ENCODE data around the gene METTL25.
A peak's percentile ranks its signal among the peaks of the same experiment; 100 is the strongest.

METTL25 gene

DNA sequence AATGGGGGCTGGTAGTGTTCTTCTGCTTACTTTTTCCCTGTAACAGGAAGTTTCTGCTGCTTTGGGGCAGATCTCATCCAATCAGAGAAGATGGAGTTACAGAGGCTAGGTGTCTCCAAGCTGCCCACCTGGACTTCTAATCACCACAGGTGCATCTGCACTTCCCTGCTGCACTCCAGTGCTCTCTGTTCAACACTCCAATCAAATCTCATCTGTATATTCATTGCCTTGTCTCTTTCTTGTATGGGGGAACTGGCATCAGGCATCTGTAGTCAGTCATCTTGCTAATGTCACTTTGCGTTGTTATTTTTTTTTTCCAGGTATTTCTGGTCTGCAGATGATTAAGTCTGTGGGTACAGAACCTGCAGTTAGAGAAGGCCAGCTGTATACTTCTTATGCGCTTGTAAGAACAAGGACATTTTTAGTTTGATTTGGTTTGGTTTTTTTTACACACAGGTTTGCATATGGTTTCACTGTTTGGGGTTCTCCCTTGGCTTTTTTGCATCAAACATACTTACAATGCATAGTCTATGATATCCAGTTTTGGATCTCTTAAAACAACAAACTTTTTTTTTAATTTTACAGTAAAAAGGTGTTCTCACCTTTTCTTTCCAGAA, 116.0 kb downstream of the METTL25 start:
- DNase-seq, result no peak

DNA sequence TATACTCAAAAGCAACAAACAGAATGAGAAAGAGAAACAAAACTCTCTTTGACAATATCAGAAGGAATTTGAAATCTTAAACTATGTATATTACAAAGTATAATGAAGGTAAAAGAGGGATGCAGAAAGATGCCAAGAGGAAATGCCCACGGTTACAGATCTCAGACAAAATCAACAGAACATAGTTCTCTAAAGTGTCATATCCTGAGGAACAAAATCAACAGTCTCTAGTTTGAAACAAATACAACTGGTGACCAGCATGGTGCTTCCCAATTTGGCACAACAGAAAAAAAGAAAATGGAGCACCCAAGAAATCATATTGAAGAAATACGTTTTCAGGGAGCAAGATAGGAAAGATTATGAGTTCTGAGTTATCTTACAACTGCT, 116.5 kb downstream of the METTL25 start:
- no peak for DNase-seq

DNA sequence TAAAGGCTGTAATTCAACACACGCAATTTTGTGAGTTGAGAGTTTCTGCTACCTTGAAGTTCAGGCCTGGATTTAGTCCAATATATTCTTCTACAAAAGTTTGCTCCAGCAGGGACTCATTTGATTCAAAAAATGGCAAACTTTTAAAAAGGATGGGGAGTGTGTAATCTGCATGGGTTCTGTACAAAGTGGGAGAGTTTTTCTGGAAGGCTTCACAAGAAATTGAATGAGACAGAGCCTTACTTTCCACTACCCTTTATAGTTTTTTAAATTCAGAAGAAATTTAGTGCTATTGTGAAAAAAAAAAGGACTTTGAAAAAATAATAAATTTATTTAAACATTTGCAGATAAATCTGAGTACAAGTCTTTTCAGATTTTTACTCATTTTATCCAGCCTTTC, 116.9 kb downstream of the METTL25 start:
- DNase-seq, result no peak

DNA sequence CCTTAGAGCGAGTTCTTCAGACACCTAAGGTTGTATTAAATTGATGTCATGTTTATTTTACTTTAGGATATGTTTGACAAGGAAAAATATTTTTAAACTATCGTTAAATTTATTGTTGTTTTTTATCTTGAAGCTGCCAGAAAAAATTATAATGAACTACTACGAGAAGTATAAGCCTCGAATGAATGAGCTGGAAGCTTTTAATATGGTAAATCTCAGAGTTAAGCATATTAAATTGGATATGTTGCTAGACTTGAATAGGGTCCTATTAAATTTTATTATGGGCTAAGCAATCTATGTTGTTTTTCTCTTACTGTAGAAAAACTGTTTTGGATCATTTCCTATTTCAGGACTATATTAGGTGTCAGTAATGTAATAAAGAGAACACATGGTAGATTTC, 118.2 kb downstream of the METTL25 start:
- DNase-seq, result no peak

DNA sequence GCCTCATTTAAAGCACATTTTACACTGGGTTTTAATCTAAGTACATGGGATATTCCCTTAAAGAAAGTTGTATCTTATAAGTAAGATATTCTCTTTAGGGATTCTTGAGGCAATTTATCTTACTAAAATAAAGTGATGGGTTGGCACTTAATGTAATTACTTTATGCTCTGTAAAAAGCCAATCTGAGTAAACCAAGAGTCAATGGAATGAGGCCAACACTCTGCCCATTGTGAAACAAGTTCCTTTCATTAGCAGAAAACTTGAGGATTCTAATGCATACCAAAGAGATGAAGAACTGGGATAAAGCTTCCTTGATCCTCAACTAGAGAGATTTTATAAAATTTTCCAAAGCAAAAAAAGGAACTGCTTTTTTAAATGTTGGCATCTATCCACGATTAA, 121.2 kb downstream of the METTL25 start:
- DNase-seq, result no peak

DNA sequence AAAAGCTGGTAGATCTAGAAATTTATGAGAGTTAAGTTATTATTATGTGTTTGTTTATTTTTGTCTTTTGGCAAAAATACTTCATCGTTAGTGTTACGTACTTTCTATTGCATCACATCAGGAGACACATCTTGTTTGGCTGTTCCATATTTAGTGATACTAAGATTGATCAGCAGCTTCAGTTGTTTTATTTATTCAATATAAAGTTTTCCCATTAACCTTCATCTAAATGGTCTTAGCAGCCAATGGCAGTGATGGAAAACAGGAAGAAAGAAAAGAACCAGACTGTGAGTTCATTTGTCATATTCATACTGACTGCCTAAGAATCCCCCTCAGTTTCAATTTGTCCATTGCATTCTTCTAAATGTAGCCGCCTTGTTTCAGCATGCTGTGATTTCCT, 122.3 kb downstream of the METTL25 start:
- no peak for DNase-seq

DNA sequence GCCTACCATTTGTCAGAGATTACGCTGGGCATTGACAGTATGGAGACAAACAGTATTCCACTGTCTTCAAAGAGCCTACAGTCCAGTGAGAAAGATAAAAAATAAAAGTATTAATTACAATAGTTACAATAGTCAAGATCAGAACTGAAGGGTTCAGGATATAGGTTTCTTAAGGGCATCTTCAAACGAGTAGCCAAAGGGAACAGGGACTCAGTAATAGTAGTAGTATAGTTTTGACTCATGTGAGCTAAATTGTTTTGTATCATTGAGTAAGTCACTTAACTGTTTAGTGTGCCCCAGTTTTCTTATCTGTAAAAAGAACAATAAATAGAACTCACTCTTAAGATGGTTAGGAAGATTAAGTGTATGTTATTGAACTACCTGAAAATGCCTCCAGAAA, 123.6 kb downstream of the METTL25 start:
- DNase-seq, result no peak

DNA sequence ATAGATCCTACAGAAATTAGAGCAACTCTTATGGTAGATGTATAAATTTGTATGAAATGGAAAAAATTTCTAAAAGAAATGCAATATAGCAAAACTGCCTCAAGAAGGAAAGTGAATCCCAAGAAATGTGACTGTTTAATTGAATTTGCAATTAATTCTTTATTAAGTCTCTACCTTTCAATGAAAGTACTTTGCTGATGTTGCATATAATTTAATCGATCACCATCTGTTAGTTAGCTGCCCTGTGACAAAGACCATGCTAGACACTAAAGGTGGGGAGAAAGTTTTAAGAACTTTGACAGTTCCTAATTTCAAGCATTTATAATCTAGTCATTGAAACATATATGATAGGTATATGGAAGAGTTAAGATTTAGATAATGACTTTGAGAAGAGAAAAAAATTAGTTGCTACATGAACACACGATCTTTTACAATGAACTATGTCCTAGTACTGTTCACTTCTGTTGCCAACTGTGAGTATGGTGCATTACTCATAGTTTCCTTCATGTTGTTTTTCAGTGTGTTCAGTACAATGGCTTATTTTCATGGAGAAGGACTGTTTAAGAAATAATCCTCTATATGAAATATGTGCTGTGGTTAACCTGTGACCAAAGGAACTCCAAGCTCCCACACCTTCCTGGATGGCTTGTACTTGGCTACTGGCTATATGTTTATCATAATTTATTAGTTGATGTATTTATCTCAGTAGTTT, 128.4 kb downstream of the METTL25 start:
- no peak for DNase-seq

DNA sequence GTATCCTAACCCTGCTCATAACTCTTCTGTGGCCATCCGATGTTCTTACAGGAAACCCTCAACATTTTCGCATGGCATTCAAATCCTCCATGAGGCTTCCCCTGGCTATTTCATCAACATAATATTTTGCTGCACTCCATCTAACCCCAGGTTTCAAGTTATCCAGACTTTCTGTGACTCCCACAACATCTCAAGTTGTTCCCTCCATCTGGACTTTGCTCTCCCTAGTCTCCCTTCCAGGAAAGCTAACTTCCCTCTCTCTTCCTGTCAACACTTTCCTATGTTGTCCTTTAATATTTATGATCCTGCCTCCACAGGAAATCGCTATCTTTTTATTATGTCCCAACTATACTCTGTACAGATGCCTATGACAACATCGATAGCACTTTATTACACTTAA, 146.1 kb downstream of the METTL25 start:
- no peak for DNase-seq

DNA sequence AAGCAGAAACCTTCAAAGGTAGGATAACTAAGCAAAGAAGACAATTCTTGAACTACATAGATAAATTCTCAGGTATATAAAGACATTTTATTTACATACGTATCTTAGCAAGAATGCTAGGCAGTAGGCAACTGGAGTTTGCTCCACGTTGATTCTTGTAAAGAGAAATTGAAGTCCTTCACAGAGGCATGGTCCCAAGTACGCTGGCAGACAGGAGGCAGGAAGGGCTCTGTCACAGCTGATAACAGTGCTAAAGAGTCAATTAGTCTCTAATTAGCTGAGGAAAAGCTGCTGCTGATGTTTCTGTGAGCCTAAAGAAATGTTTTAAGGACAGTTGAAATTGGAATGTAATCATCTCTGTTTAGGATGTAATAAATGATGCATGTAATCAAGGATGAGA, 146.8 kb downstream of the METTL25 start:
- DNase-seq, result no peak

DNA sequence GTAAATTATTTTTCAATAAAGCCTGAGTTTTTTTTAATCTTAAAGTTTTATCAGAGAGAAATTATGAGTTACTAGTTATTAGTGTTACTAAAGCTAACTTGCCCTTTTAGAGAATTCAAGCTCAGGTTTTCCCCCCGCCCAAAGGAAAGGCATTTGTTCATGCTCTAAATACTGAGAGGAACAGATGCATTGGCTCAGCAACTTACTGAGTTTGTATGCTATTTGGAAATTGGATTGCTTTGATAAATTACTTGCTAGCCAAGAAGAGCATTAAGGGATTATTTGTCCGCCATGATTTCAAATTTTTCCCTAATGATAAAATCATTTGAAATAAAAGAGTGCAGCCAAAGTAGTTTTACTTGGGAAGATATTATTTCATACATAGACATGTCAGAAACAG, 149.4 kb downstream of the METTL25 start:
- DNase-seq, result no peak

DNA sequence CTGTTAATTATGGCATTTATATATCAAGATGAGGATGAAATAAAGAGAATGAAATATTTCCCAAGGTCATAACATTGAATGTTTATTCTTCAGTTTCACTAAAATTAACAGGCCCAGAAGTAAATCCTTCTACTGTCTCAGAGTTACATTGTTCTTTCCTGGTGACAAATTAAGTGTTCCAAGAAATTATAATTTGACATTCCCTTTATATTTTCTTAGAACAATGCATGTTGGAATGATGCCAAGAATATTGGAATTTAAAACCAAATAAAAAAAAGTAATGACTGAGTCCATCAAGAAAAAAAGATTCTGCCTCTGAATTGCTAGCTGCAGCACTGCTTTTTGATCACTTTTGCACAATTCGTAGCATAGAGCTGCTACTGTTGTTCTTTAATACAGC, 152.1 kb downstream of the METTL25 start:
- no peak for DNase-seq

DNA sequence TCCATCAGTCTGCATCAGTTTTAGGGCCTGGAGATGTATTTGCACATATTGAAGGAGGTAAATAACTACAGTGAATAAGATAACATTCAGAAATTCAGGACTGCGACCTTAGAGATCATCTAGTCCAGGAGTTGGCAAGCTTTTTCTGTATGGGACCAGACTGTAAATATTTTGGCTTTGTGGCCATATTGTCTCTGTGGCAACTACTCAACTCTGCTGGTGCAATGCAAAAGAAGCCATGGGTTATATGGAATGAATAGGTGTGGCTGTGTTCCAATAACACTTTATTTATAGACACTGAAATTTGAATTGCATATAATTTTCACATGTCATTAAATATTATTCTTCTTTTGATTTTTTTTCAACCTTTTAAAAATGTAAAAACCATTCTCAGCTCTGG, 156.6 kb downstream of the METTL25 start:
- DNase-seq, result no peak

DNA sequence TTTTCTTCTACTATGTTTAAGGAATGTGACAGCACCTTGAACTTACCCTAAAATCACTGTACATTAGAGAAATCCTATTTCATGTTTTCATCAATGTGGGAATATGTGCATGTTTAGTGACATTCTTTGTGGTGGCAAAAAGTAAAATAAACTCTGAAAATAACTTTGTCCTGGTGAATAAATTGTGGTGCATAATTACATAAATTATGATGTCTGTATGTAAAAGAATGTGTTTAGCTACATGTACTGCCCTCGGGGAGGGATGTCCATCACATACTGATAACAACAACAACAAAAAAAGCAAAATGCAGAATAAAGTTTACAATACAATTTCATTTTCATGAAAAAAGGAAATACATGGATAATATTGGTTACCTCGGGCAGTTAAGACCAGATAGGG, 157.3 kb downstream of the METTL25 start:
- no peak for DNase-seq

DNA sequence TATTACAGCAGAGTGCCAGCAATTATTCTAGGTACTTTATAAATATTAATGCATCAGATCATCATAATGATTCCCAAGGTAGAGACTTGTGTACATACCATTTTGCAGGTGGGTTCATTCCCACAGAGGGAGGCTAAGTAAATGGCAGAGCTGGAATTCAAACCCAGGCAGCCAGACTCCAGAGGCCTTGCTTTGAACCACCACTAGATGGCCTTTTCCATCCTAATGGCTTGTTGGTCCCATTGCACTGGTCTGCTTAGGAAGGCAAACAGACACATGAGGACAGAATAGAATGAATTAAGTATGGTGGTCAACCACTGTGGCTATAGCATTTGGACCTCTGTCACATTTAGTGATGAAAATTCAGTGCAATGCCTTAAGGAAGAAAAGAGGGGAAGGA, 158.7 kb downstream of the METTL25 start:
- DNase-seq, result no peak

DNA sequence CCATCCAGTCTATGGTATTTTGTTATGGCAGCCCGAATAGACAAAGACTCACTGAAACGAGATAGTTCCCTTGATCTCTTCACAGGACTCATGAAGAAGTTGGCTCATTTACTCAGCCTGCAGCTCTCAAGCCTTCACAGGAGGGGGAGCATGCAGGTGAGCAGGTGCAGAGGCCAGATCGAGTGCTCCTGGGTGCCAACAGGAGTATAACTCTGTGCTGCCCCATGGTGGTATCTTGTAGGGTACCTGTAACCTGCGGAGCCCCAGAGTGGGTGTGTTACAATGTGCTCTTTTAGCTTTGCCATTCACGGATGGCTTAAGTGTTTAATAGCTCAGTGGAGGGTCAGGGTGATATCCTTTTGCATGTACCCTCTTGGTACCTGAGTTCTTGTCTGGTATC, 159.5 kb downstream of the METTL25 start:
- DNase-seq, result no peak

DNA sequence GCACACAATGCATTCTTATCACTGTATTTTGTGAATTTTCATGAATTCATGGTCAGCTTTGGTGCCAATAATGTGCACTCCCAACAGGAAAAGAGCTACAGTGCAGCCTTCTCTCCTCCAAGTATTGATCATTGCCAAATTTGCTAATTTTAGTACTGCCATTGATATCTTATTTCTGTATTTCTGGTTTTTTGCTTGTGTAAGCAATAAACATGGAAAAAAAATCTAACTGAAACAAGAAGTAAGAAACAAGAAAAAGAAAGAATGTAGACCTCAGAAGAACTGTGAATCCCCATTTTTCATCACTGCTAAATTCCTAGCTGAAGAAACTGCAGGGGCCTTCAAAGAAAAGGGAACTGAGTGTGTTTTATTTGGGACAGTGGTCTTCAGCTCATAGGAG, 161.2 kb downstream of the METTL25 start:
- no peak for DNase-seq

DNA sequence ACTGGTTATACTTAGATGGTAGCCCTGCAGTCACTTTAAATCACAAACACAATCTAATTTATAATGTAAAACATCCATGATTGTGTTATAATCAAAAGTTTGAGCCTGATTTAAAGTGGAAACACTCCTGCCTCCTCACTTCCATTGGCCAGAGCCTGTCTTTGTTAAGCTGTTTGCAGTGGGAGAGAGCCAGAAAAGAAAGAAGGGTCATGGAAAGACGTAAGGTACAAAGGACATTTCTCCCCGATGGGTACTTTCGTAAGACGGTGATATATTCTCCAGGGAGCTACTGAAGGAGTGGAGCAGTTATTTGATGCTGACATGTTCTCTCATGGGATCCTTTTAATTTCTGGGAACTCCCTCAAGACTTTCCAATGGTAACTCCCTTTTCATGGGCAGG, 164.0 kb downstream of the METTL25 start:
- DNase-seq, result no peak

DNA sequence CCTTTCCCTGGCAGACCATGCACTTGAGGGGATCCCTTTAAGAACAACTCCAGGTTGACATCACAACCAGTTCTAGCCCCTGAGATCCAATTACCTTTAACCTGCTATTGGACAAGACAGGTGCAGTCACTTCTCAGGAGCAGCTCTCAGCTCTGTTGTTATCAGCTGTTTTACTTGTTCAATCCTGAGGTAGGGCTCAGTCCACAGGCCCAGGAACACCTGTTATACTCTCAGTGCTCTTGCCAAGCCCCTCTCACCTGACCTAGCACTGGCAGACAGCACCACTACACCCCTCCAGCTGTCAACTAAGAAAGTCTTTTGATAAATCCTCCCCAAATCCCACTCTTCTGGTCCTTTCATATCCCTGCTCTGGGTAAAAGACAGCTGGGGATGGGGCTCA, 164.4 kb downstream of the METTL25 start:
- DNase-seq, result no peak

DNA sequence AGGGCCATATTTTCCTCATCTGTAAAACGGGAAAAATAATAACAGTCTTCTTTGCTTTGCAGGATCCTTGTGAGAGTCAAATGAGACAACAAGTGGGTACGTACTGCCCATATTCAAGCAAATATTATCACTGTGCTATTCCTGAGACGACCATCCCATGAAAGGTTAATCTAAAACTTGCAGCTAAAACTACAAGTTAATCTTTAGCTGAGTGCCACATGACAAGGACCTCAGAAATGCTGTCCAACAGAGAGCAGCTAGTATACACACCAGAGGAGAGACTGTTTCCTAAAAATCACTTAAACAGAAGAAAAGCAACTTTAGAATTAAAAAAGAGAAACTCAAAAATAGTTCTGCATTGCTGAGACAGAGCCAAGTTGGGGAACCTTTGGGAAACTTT, 165.7 kb downstream of the METTL25 start:
- no peak for DNase-seq

DNA sequence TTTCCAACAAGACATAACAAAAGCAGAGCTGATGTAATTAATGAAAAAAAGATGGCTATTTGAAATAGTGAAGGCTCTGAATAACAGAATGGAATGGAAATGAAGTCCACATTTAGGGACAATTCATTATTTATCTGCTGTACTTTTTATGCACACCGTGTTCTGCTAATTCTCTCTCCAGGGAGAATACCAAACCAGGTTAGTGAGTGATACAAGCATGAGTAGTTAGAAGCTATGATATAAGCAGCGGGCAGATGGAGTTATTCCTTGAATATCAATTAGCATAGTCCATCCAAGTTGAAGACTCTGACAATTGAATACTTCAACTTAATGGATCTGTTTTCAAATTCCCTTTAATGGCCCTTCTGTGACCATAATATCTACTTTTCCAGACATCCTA, 166.3 kb downstream of the METTL25 start:
- no peak for DNase-seq

DNA sequence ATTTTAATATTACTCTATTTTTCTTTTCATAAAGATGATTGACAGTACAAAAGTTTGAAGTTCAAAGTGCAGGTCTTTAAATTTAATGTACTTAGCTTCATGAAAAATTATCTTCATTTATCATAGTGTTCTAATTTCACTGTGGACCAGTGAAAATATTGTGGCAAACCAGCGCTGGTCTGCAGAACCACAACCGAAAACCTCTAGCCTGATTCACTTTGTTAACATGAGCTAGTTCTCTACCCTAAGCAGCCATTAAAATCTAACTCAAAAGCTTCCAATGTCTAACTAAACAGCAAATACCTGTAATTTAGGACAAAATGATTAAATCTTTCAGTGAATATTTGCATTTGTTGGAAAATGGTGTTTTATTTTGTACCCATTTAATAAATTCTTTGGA, 167.3 kb downstream of the METTL25 start:
- DNase-seq, result no peak

DNA sequence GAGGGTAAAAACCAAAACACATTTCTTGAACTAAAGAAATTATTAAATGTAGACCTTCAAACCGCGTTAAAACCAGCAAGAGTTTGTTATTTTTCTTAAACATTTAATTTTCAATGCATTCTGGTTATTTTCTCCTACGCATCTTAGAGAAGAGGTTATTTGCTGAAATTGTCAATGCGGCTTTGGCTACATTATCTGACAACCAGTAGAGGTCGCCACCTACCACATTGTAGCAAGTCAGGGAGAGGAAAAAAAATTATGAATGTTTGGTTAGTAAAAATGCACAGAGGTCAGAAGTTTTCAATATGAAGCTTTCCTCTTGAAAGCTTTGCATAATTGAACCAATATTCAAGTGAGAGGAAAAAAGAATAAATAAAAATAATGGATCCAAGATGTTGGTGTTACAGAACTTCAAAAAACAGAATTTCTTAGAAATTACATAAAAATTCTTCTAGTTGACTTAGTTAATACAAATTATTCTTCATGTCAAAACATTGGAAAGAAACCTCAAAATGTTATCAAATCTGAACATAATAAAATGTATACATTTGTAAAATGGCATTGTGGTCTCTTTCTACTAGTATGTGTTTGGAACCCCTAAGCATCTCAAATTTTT, 168.9 kb downstream of the METTL25 start:
- DNase-seq, result peak in 1 of 2 donors; percentile 4

Data from activated CD4-positive, alpha-beta T cell treated with anti-CD3 and anti-CD28 coated beads for 4 hours (primary cell).